GM20431 (cell line): ENCODE measurements around the gene EXOC2.
"Not testable (repeated sequence)": the region's sequence is repeated elsewhere in the genome, so short reads cannot be mapped to it uniquely, and the experiment has no call there.

Experiments
- in situ Hi-C: fragments of 300-500 bp; cut with MseI, MboI; formaldehyde crosslinking; loops from one replicate; pipeline ENCODE4 v1.15.0; 2020; ENCODE audit warnings: low sequenced_read_pairs; ENCODE audit not compliant: unreplicated experiment

EXOC2 gene

GRCh38 chr6:599576-600448, 93.1 kb downstream of the EXOC2 start:
- in situ Hi-C loops = loop anchor here (25.0 kb wide), 2 partner anchors 187 to 812 kb away; no protein-coding TSS in a partner anchor

- in situ Hi-C loops = loop anchor here (25.0 kb wide), 2 partner anchors 193 to 818 kb away; no protein-coding TSS in a partner anchor
Measured at GRCh38 chr6:593907-594212, 99.1 kb downstream of the EXOC2 start.

GRCh38 chr6:593139-593906, 99.6 kb downstream of the EXOC2 start:
- in situ Hi-C loops = loop anchor here (25.0 kb wide), 2 partner anchors 194 to 819 kb away; no protein-coding TSS in a partner anchor

GRCh38 chr6:589090-589489, 103.8 kb downstream of the EXOC2 start:
- in situ Hi-C loops = loop anchor here (25.0 kb wide), 2 partner anchors 198 to 823 kb away; no protein-coding TSS in a partner anchor

GRCh38 chr6:586553-586952, 106.4 kb downstream of the EXOC2 start:
- in situ Hi-C loops = loop anchor here (25.0 kb wide), 2 partner anchors 201 to 826 kb away; no protein-coding TSS in a partner anchor

- in situ Hi-C loops = loop anchor here (25.0 kb wide), 2 partner anchors 204 to 829 kb away; no protein-coding TSS in a partner anchor
Measured at GRCh38 chr6:583635-584034, 109.3 kb downstream of the EXOC2 start.

GRCh38 chr6:583116-583515, 109.8 kb downstream of the EXOC2 start:
- in situ Hi-C loops = loop anchor here (25.0 kb wide), 2 partner anchors 204 to 829 kb away; no protein-coding TSS in a partner anchor

- in situ Hi-C loops = loop anchor here (25.0 kb wide), 2 partner anchors 205 to 830 kb away; no protein-coding TSS in a partner anchor
Measured at GRCh38 chr6:582370-582769, 110.6 kb downstream of the EXOC2 start.

- in situ Hi-C loops = loop anchor here (25.0 kb wide), 2 partner anchors 208 to 833 kb away; no protein-coding TSS in a partner anchor
Measured at GRCh38 chr6:579339-579738, 113.6 kb downstream of the EXOC2 start.

GRCh38 chr6:572596-573265, 120.2 kb downstream of the EXOC2 start:
- in situ Hi-C loops = no loop called here

- in situ Hi-C loops = no loop called here
Measured at GRCh38 chr6:571892-572291, 121.0 kb downstream of the EXOC2 start.

- in situ Hi-C loops = no loop called here
Measured at GRCh38 chr6:570825-571224, 122.1 kb downstream of the EXOC2 start.

GRCh38 chr6:568954-569523, 123.9 kb downstream of the EXOC2 start:
- in situ Hi-C loops = no loop called here

- in situ Hi-C loops = no loop called here
Measured at GRCh38 chr6:568085-568484, 124.9 kb downstream of the EXOC2 start.

GRCh38 chr6:563863-564262, 129.1 kb downstream of the EXOC2 start:
- in situ Hi-C loops = no loop called here

- in situ Hi-C loops = no loop called here
Measured at GRCh38 chr6:562052-562676, 130.8 kb downstream of the EXOC2 start.

GRCh38 chr6:561335-561734, 131.6 kb downstream of the EXOC2 start:
- in situ Hi-C loops = not testable (repeated sequence)

GRCh38 chr6:558959-559358, 134.0 kb downstream of the EXOC2 start:
- in situ Hi-C loops = no loop called here

- in situ Hi-C loops = no loop called here
Measured at GRCh38 chr6:558089-558488, 134.8 kb downstream of the EXOC2 start.
